HCT116 (cell line): ENCODE measurements around the gene UBE2J2. TPM values are rescaled to one million over a fixed set of nuclear protein-coding genes. Genes with fewer than 3 reads are reported as not detected.

Experiments used
- ATAC-seq: fragments of 200-7000 bp; cut with Tn5 transposase; 2 replicates; pipeline ENCODE4 v1.9.1; 2020; ENCODE audit warnings: mild to moderate bottlenecking, moderate library complexity
- BruUV-seq: library from RNA; stranded (reverse); fragments of 400-500 nt; replicated peaks from 2 replicates; lab custom pipeline; 2021; lab: Mats Ljungman, UMichigan
- CTCF ChIA-PET: fragments of 300-600 bp; sonication (Branson Sonifier 250); formaldehyde crosslinking; loops from one replicate; lab custom pipeline; 2021; ENCODE audit warnings: antibody characterized with exemption; lab: Charles Lee
- POLR2A ChIA-PET: fragments of 300-600, 350-600 bp; sonication (Branson Sonifier 250); formaldehyde crosslinking; loops from one replicate; lab custom pipeline; 2021; ENCODE audit warnings: antibody characterized with exemption; lab: Charles Lee
- RAD21 ChIA-PET, 2 experiments: fragments of 300-600 bp; sonication (Branson Sonifier 250); formaldehyde crosslinking; loops; one replicate each; lab custom pipeline; 2023; ENCODE audit warnings: low total read pairs in 2 of 2; ENCODE audit not compliant: uncharacterized antibody in 2 of 2, unreplicated experiment in 2 of 2, low non-redundant PET in 1 of 2; lab: Charles Lee
- DNase-seq: peaks from one replicate; pipeline ENCODE4 v3.0.0-alpha.2; 2010; ENCODE audit warnings: low read depth, low spot score
- H2AFZ ChIP-seq: fragments of 200-600 bp; shearing (Covaris generic), sonication (generic); 2 replicates; pipeline ENCODE4 v1.6.1; 2017; ENCODE audit warnings: low read depth, mixed run types, mixed read lengths, antibody characterized with exemption, low read length; ENCODE audit not compliant: poor library complexity, severe bottlenecking
- H3K27ac ChIP-seq: 2 replicates; pipeline ENCODE4 v1.5.1; 2012; ENCODE audit warnings: low read depth, low read length
- H3K27me3 ChIP-seq: fragments of 200-600 bp; sonication (generic); 2 replicates; pipeline ENCODE4 v1.6.1; 2016; ENCODE audit warnings: mixed run types, low read length, mixed read lengths; ENCODE audit not compliant: insufficient read depth
- H3K36me3 ChIP-seq, 2 experiments: fragments of 200-500 bp in 1 of 2; fragments of 200-600 bp in 1 of 2; sonication (Bioruptor generic) in 1 of 2; sonication (generic) in 1 of 2; 2 replicates each; pipeline versions ENCODE4 v1.5.1 to v1.6.1; 2014 to 2016; ENCODE audit warnings: low read length in 2 of 2, inconsistent platforms in 1 of 2, mixed read lengths in 1 of 2, mixed run types in 1 of 2; ENCODE audit not compliant: insufficient read depth in 2 of 2, control insufficient read depth in 1 of 2
- H3K4me1 ChIP-seq, 2 experiments: fragments of 200-600 bp in 1 of 2; sonication (generic) in 1 of 2; 2 replicates each; pipeline versions ENCODE4 v1.5.1 to v1.6.1; 2012 to 2017; ENCODE audit warnings: low read length in 2 of 2, inconsistent platforms in 1 of 2, mild to moderate bottlenecking in 1 of 2, mixed read lengths in 1 of 2, mixed run types in 1 of 2, moderate library complexity in 1 of 2; ENCODE audit not compliant: insufficient read depth in 2 of 2, control insufficient read depth in 1 of 2
- H3K4me2 ChIP-seq: fragments of 200-600 bp; sonication (generic); 2 replicates; pipeline ENCODE4 v1.6.1; 2017; ENCODE audit warnings: mixed run types, low read length, mixed read lengths
- H3K4me3 ChIP-seq, 2 experiments: fragments of 200-600 bp in 1 of 2; sonication (generic) in 1 of 2; replicated peaks in 1 of 2; 2 replicates each; pipeline ENCODE4 v1.5.1; 2011 to 2016; ENCODE audit warnings: low read length in 2 of 2, control low read depth in 1 of 2, low read depth in 1 of 2, mild to moderate bottlenecking in 1 of 2, mixed read lengths in 1 of 2, mixed run types in 1 of 2
- H3K79me2 ChIP-seq: fragments of 200-600 bp; sonication (generic); 2 replicates; pipeline ENCODE4 v1.6.1; 2017; ENCODE audit warnings: mild to moderate bottlenecking, mixed run types, low read length, moderate library complexity, mixed read lengths; ENCODE audit not compliant: insufficient read depth
- H3K9ac ChIP-seq: fragments of 200-600 bp; sonication (generic); 2 replicates; pipeline ENCODE4 v1.6.1; 2016; ENCODE audit warnings: low read length, mixed read lengths
- H3K9me2 ChIP-seq: fragments of 200-600 bp; sonication (generic), shearing (Covaris generic); 2 replicates; pipeline ENCODE4 v1.6.1; 2017; ENCODE audit warnings: mixed run types, mild to moderate bottlenecking, moderate library complexity; ENCODE audit not compliant: insufficient read depth
- H3K9me3 ChIP-seq, 2 experiments: fragments of 200-500 bp in 1 of 2; fragments of 200-600 bp in 1 of 2; sonication (Bioruptor generic) in 1 of 2; sonication (generic) in 1 of 2; 2 replicates each; pipeline ENCODE4 v1.6.1; 2014 to 2017; ENCODE audit warnings: low read length in 2 of 2, mixed read lengths in 2 of 2, inconsistent platforms in 1 of 2, low read depth in 1 of 2, mild to moderate bottlenecking in 1 of 2, mixed run types in 1 of 2, moderate library complexity in 1 of 2; ENCODE audit not compliant: control insufficient read depth in 1 of 2, insufficient read depth in 1 of 2
- H4K20me1 ChIP-seq: fragments of 200-600 bp; sonication (generic), shearing (Covaris generic); 2 replicates; pipeline ENCODE4 v1.6.1; 2017; ENCODE audit warnings: mixed run types, mild to moderate bottlenecking, moderate library complexity; ENCODE audit not compliant: insufficient read depth
- ATF3 ChIP-seq: IDR thresholded peaks from 2 replicates; pipeline ENCODE4 v1.6.1; 2012
- CTCF ChIP-seq, 3 experiments: fragments of 200-600 bp in 1 of 3; sonication (generic) in 1 of 3; IDR thresholded peaks in 2 of 3; conservative IDR thresholded peaks in 1 of 3; 2 replicates each; pipeline ENCODE4 v1.5.1; 2012 to 2017; ENCODE audit warnings: low read depth in 2 of 3, low read length in 2 of 3, antibody characterized with exemption in 1 of 3, borderline replicate concordance in 1 of 3, control low read depth in 1 of 3, mild to moderate bottlenecking in 1 of 3, mixed read lengths in 1 of 3, mixed run types in 1 of 3, moderate library complexity in 1 of 3; ENCODE audit not compliant: insufficient read depth in 1 of 3
- ELF1 ChIP-seq: IDR thresholded peaks from 2 replicates; pipeline ENCODE4 v1.6.1; 2012; ENCODE audit warnings: low read depth, borderline replicate concordance
- EZH2 ChIP-seq: fragments of 200-600 bp; sonication (generic); IDR thresholded peaks from 2 replicates; pipeline ENCODE4 v1.6.1; 2017; ENCODE audit warnings: antibody characterized with exemption, mixed run types
- EZH2phosphoT487 ChIP-seq: fragments of 200-600 bp; IDR thresholded peaks from 2 replicates; pipeline ENCODE4 v1.6.1; 2018; ENCODE audit warnings: antibody characterized with exemption, borderline replicate concordance
- FOSL1 ChIP-seq: IDR thresholded peaks from 2 replicates; pipeline ENCODE4 v1.6.1; 2012; ENCODE audit warnings: low read depth
- POLR2A ChIP-seq: IDR thresholded peaks from 2 replicates; pipeline ENCODE4 v1.7.0; 2011; ENCODE audit warnings: borderline replicate concordance; ENCODE audit not compliant: insufficient read depth, insufficient read length; ENCODE audit errors: extremely low read depth
- REST ChIP-seq: IDR thresholded peaks from 2 replicates; pipeline ENCODE4 v1.6.1; 2012; ENCODE audit warnings: low read depth
- SP1 ChIP-seq: IDR thresholded peaks from 2 replicates; pipeline ENCODE4 v1.6.1; 2012; ENCODE audit warnings: low read depth
- SRF ChIP-seq: IDR thresholded peaks from 2 replicates; pipeline ENCODE4 v1.6.1; 2012; ENCODE audit warnings: low read depth
- TCF7L2 ChIP-seq: IDR thresholded peaks from 2 replicates; pipeline ENCODE4 v1.7.0; 2011; ENCODE audit warnings: borderline replicate concordance, inconsistent platforms; ENCODE audit not compliant: insufficient read depth, insufficient read length; ENCODE audit errors: extremely low read depth
- intact Hi-C: fragments of 100-400 bp; cut with micrococcal nuclease; formaldehyde crosslinking; loops from 2 replicates; pipeline ENCODE4 v1.10.0; 2022
- total RNA-seq: library from RNA; stranded (reverse); gene quantifications from one replicate; pipeline ENCODE4 v1.2.1, GENCODE V29; 2021; ENCODE audit not compliant: unreplicated experiment

Gene UBE2J2
- total RNA-seq, 1 experiment from 2014 or later = 67.7 TPM

- no peak overlapping the region for H3K4me3 ChIP-seq
These were observed 33.3 kb downstream of the UBE2J2 start for GRCh38 chr1:1240348-1240732.

More at GRCh38 chr1:1240348-1240732, 33.3 kb downstream of the UBE2J2 start:
- ChIA-PET CTCF (no interaction called here), POLR2A (no interaction called here), RAD21 (no interaction called here)
- no TSS peak for BruUV-seq
- no peak overlapping the region for H3K4me2 ChIP-seq
- no peak overlapping the region for H3K27ac ChIP-seq
- TF ChIP-seq CTCF (IDR thresholded peaks at IDR 0.05 in 2 of 3, conservative IDR thresholded peaks at IDR 0.05 in 1 of 3; ENCODE audit: borderline replicate concordance in 1 of 3, insufficient read depth in 1 of 3, low read depth in 2 of 3, low read length in 2 of 3) (no peak), SRF (no peak), TCF7L2 (no peak), ELF1 (no peak), ATF3 (no peak), REST (no peak), EZH2phosphoT487 (no peak), FOSL1 (no peak), POLR2A (no peak), SP1 (no peak), EZH2 (no peak)
- H2AFZ ChIP-seq = no peak overlapping the region
- DNase-seq (no peak), ATAC-seq (no peak)
- no peaks in the 10 kb centered on the region for H3K27me3 ChIP-seq
- H3K9ac ChIP-seq = no peak overlapping the region
- peaks cover 9 to 29% of the 10 kb centered on the region in 2 experiments; a peak in 3 of 4 replicates for H3K4me1 ChIP-seq
- intact Hi-C loops = no loop called here
- H4K20me1 ChIP-seq = no peaks in the 10 kb centered on the region
- no peaks in the 10 kb centered on the region for H3K36me3 ChIP-seq
- H3K9me2 ChIP-seq = no peaks in the 10 kb centered on the region
- no peaks in the 10 kb centered on the region for H3K79me2 ChIP-seq
- H3K9me3 ChIP-seq = no peaks in the 10 kb centered on the region
